Fibroblast of lung (primary cell): ENCODE results near the gene DGKE. TPM values are rescaled to one million over a fixed set of nuclear protein-coding genes. Genes with fewer than 3 reads are reported as not detected.

Experiments
- DNase-seq, 2 donors: peaks; one replicate each; pipeline versions ENCODE4 v3.0.0 to v3.0.0-alpha.2; 2010; ENCODE audit warnings: low read depth in 2 of 2
- H2AFZ ChIP-seq: 2 replicates; pipeline ENCODE4 v1.5.1; 2012; ENCODE audit warnings: low read length, control low read depth, inconsistent platforms
- H3K27ac ChIP-seq: 2 replicates; pipeline ENCODE4 v1.5.1; 2011; ENCODE audit warnings: low read length, control low read depth; ENCODE audit not compliant: insufficient read depth
- H3K27me3 ChIP-seq: 2 replicates; pipeline ENCODE4 v1.5.1; 2011; ENCODE audit warnings: mild to moderate bottlenecking, low read length; ENCODE audit not compliant: control insufficient read depth, insufficient read depth
- H3K36me3 ChIP-seq: 2 replicates; pipeline ENCODE4 v1.5.1; 2011; ENCODE audit warnings: low read length; ENCODE audit not compliant: control insufficient read depth, insufficient read depth
- H3K4me1 ChIP-seq: 2 replicates; pipeline ENCODE4 v1.5.1; 2011; ENCODE audit warnings: low read length; ENCODE audit not compliant: control insufficient read depth, insufficient read depth; ENCODE audit errors: extremely low read depth
- H3K4me2 ChIP-seq: 2 replicates; pipeline ENCODE4 v1.5.1; 2011; ENCODE audit warnings: low read length, control low read depth; ENCODE audit not compliant: insufficient read depth; ENCODE audit errors: extremely low read depth
- H3K4me3 ChIP-seq, 4 experiments: fragments of 200-600 bp in 1 of 4; sonication (generic) in 1 of 4; replicated peaks in 1 of 4; 2 replicates each; pipeline ENCODE4 v1.5.1; 2011 to 2016; ENCODE audit warnings: low read length in 4 of 4, low read depth in 3 of 4, mild to moderate bottlenecking in 3 of 4, control low read depth in 2 of 4, inconsistent platforms in 1 of 4, mixed read lengths in 1 of 4; ENCODE audit not compliant: insufficient read depth in 1 of 4; ENCODE audit errors: control extremely low read depth in 1 of 4
- H3K79me2 ChIP-seq: 2 replicates; pipeline ENCODE4 v1.5.1; 2012; ENCODE audit warnings: mild to moderate bottlenecking, low read length, inconsistent platforms; ENCODE audit not compliant: control insufficient read depth, insufficient read depth
- H3K9ac ChIP-seq: 2 replicates; pipeline ENCODE4 v1.5.1; 2011; ENCODE audit warnings: mild to moderate bottlenecking, low read length, control low read depth; ENCODE audit not compliant: insufficient read depth
- H3K9me3 ChIP-seq: 2 replicates; pipeline ENCODE4 v1.5.1; 2012; ENCODE audit warnings: low read depth, low read length; ENCODE audit not compliant: control insufficient read depth, insufficient read depth
- H4K20me1 ChIP-seq: 2 replicates; pipeline ENCODE4 v1.5.1; 2011; ENCODE audit warnings: low read length; ENCODE audit not compliant: control insufficient read depth, insufficient read depth; ENCODE audit errors: extremely low read depth
- EZH2 ChIP-seq: IDR thresholded peaks from 2 replicates; pipeline ENCODE4 v1.5.1; 2012; ENCODE audit warnings: low read length, control low read depth, mild to moderate bottlenecking; ENCODE audit errors: missing control alignments
- polyA plus RNA-seq, 2 donors: library from polyadenylated mRNA; depleted of rRNA in 1 of 2; stranded (reverse) in 1 of 2; unstranded in 1 of 2; fragments of >200 nt; gene quantifications; 2 replicates each; pipeline ENCODE4 v1.2.1, GENCODE V29; 2011 to 2012; ENCODE audit warnings: missing spikeins in 1 of 2
- total RNA-seq: library from RNA; depleted of rRNA; stranded (reverse); fragments of >200 nt; gene quantifications from 2 replicates; pipeline ENCODE4 v1.2.1, GENCODE V29; 2014
- TF ChIP-seq, protein P1 (sequence below), 2 donors: IDR thresholded peaks in 1 of 2; conservative IDR thresholded peaks in 1 of 2; 1 replicate in 1 of 2; 2 replicates in 1 of 2; pipeline ENCODE4 v1.5.1; 2011 to 2012; ENCODE audit warnings: low read length in 2 of 2, control low read depth in 1 of 2, inconsistent platforms in 1 of 2, low read depth in 1 of 2, mild to moderate bottlenecking in 1 of 2

DGKE gene
- total and polyA plus RNA-seq, 2 donors (not counting 1 experiment from before 2014, with no cell fraction given) = 2.5 to 6.4 TPM

GRCh38 chr17:56890906-56891674 lies 57.1 kb downstream of the DGKE start:
- H3K36me3 ChIP-seq = peaks cover 30% of the 10 kb centered on the region
- H3K4me2 ChIP-seq = no peak overlapping the region
- H3K27ac ChIP-seq = no peak overlapping the region
- H3K9me3 ChIP-seq = peaks cover 2% of the 10 kb centered on the region
- H2AFZ ChIP-seq = no peak overlapping the region
- H3K4me3 ChIP-seq = no peak overlapping the region
- no peak for DNase-seq
- H4K20me1 ChIP-seq = no peaks in the 10 kb centered on the region
- H3K27me3 ChIP-seq = no peaks in the 10 kb centered on the region
- no peak overlapping the region for H3K9ac ChIP-seq
- no peaks in the 10 kb centered on the region for H3K4me1 ChIP-seq
- TF ChIP-seq, protein P1, sequence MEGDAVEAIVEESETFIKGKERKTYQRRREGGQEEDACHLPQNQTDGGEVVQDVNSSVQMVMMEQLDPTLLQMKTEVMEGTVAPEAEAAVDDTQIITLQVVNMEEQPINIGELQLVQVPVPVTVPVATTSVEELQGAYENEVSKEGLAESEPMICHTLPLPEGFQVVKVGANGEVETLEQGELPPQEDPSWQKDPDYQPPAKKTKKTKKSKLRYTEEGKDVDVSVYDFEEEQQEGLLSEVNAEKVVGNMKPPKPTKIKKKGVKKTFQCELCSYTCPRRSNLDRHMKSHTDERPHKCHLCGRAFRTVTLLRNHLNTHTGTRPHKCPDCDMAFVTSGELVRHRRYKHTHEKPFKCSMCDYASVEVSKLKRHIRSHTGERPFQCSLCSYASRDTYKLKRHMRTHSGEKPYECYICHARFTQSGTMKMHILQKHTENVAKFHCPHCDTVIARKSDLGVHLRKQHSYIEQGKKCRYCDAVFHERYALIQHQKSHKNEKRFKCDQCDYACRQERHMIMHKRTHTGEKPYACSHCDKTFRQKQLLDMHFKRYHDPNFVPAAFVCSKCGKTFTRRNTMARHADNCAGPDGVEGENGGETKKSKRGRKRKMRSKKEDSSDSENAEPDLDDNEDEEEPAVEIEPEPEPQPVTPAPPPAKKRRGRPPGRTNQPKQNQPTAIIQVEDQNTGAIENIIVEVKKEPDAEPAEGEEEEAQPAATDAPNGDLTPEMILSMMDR (conservative IDR thresholded peaks at IDR 0.05 in 1 of 2, IDR thresholded peaks at IDR 0.05 in 1 of 2; ENCODE audit: low read depth in 1 of 2, low read length in 2 of 2) = no peak
- no peaks in the 10 kb centered on the region for H3K79me2 ChIP-seq

DNA sequence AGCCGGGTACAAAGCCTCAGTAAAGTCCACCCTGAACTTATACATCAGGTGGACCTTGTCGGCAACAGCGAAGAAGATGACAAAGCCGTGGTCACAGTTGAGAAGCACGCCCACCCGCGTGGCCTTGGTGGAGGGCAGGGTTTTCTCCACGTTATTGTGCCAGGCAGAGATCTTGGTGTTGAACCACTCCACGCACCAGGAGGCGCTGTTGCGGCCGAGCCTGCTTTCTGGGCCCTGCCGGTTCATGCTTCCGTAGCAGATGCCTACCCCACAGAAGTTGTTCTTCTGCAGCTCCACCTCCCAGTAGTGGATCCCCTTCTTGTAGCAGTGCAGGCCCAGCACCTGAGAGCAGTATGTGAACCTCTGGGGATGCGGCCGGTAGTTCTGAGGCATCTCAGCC lies 57.8 kb downstream of the DGKE start:
- H3K27me3 ChIP-seq = no peaks in the 10 kb centered on the region
- no peak overlapping the region for H3K27ac ChIP-seq
- no peak overlapping the region for H3K9ac ChIP-seq
- no peak overlapping the region for H2AFZ ChIP-seq
- no peaks in the 10 kb centered on the region for H4K20me1 ChIP-seq
- no peak overlapping the region for H3K4me3 ChIP-seq
- no peak overlapping the region for H3K4me2 ChIP-seq
- H3K36me3 ChIP-seq = peaks cover 30% of the 10 kb centered on the region
- H3K9me3 ChIP-seq = peaks cover 2% of the 10 kb centered on the region
- DNase-seq = no peak
- no peak for TF ChIP-seq EZH2
- TF ChIP-seq, protein P1 (conservative IDR thresholded peaks at IDR 0.05 in 1 of 2, IDR thresholded peaks at IDR 0.05 in 1 of 2; ENCODE audit: low read depth in 1 of 2, low read length in 2 of 2) = peak; percentile 6 to 40
- no peaks in the 10 kb centered on the region for H3K79me2 ChIP-seq
- H3K4me1 ChIP-seq = no peaks in the 10 kb centered on the region

GRCh38 chr17:56892333-56892732 lies 58.4 kb downstream of the DGKE start:
- Histone ChIP-seq H2AFZ (no peak overlapping the region), H3K4me2 (no peak overlapping the region), H3K9me3 (peaks cover 2% of the 10 kb centered on the region), H3K27me3 (no peaks in the 10 kb centered on the region), H3K79me2 (no peaks in the 10 kb centered on the region), H3K4me1 (no peaks in the 10 kb centered on the region), H4K20me1 (no peaks in the 10 kb centered on the region), H3K27ac (no peak overlapping the region), H3K36me3 (peaks cover 31% of the 10 kb centered on the region), H3K9ac (no peak overlapping the region), H3K4me3 (no peak overlapping the region)
- TF ChIP-seq, protein P1 (conservative IDR thresholded peaks at IDR 0.05 in 1 of 2, IDR thresholded peaks at IDR 0.05 in 1 of 2; ENCODE audit: low read depth in 1 of 2, low read length in 2 of 2) = no peak
- TF ChIP-seq EZH2 = no peak
- no peak for DNase-seq
